ENCODE measurements around the gene LIN9. TPM values are rescaled to one million over a fixed set of nuclear protein-coding genes. Genes with fewer than 3 reads are reported as not detected.

Gene LIN9
- total and polyA plus RNA-seq, 2 experiments from 2014 or later: 11.8 to 16.9 TPM

GRCh38 chr1:226344441-226345259, 35.7 kb upstream of the LIN9 start:
- Histone ChIP-seq H3K27ac (ENCODE audit: low read depth) (no peak overlapping the region), H3K36me3 (ENCODE audit: insufficient read depth) (no peaks in the 10 kb centered on the region), H3K27me3 (ENCODE audit: insufficient read depth) (no peaks in the 10 kb centered on the region), H3K79me2 (replicated peaks; ENCODE audit: insufficient read depth) (no peaks in the 10 kb centered on the region), H4K20me1 (replicated peaks; ENCODE audit: insufficient read depth) (no peaks in the 10 kb centered on the region), H3F3A (replicated peaks; ENCODE audit: low read depth) (no peaks in the 10 kb centered on the region), H3K4me2 (no peak overlapping the region), H3K4me1 (ENCODE audit: insufficient read depth) (no peaks in the 10 kb centered on the region), H3K9me2 (ENCODE audit: insufficient read depth) (no peaks in the 10 kb centered on the region), H2AFZ (no peak overlapping the region), H3K4me3 (no peak overlapping the region)
- no peak for ATAC-seq
- peaks cover 1% of the 10 kb centered on the region for H3K27me3 Mint-ChIP-seq (ENCODE audit: insufficient read depth, low read depth, poor library complexity)
- H3K4me3 Mint-ChIP-seq: no peak overlapping the region
- DNase-seq (ENCODE audit: low spot score): no peak
- H3K36me3 Mint-ChIP-seq (ENCODE audit: low read depth): peaks cover 2% of the 10 kb centered on the region; the same call in 2 of the 3 replicates
- H3K9me3 Mint-ChIP-seq: peaks cover 24% of the 10 kb centered on the region
- TF ChIP-seq POLR2AphosphoS5 (IDR thresholded peaks at IDR 0.05; ENCODE audit: low read depth) (no peak), CREB1 (CRISPR knock-in tag; IDR thresholded peaks at IDR 0.05; ENCODE audit: low read depth) (no peak), ZNF462 (CRISPR knock-in tag; IDR thresholded peaks at IDR 0.05) (no peak), REST (IDR thresholded peaks at IDR 0.05; ENCODE audit: unreplicated experiment) (no peak), JUNB (IDR thresholded peaks at IDR 0.05; ENCODE audit: unreplicated experiment) (no peak), ZNF331 (CRISPR knock-in tag; IDR thresholded peaks at IDR 0.05; ENCODE audit: low read depth) (no peak), EZH2 (IDR thresholded peaks at IDR 0.05; ENCODE audit: low read depth, unreplicated experiment) (no peak), NANOG (IDR thresholded peaks at IDR 0.05; ENCODE audit: borderline replicate concordance) (no peak), ZNF114 (CRISPR knock-in tag; IDR thresholded peaks at IDR 0.05) (no peak), STAT1 (IDR thresholded peaks at IDR 0.05; ENCODE audit: unreplicated experiment) (no peak), EZH2phosphoT487 (IDR thresholded peaks at IDR 0.05; ENCODE audit: unreplicated experiment) (no peak)
- TF ChIP-seq, protein P1, sequence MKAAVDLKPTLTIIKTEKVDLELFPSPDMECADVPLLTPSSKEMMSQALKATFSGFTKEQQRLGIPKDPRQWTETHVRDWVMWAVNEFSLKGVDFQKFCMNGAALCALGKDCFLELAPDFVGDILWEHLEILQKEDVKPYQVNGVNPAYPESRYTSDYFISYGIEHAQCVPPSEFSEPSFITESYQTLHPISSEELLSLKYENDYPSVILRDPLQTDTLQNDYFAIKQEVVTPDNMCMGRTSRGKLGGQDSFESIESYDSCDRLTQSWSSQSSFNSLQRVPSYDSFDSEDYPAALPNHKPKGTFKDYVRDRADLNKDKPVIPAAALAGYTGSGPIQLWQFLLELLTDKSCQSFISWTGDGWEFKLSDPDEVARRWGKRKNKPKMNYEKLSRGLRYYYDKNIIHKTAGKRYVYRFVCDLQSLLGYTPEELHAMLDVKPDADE (IDR thresholded peaks at IDR 0.05): no peak
- TF ChIP-seq, protein P2, sequence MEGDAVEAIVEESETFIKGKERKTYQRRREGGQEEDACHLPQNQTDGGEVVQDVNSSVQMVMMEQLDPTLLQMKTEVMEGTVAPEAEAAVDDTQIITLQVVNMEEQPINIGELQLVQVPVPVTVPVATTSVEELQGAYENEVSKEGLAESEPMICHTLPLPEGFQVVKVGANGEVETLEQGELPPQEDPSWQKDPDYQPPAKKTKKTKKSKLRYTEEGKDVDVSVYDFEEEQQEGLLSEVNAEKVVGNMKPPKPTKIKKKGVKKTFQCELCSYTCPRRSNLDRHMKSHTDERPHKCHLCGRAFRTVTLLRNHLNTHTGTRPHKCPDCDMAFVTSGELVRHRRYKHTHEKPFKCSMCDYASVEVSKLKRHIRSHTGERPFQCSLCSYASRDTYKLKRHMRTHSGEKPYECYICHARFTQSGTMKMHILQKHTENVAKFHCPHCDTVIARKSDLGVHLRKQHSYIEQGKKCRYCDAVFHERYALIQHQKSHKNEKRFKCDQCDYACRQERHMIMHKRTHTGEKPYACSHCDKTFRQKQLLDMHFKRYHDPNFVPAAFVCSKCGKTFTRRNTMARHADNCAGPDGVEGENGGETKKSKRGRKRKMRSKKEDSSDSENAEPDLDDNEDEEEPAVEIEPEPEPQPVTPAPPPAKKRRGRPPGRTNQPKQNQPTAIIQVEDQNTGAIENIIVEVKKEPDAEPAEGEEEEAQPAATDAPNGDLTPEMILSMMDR (conservative IDR thresholded peaks at IDR 0.05; ENCODE audit: low read depth in 2 of 2): no peak
- no peak overlapping the region for H3K27ac Mint-ChIP-seq
- no peaks in the 10 kb centered on the region; the same call in 2 of the 3 replicates for H3K4me1 Mint-ChIP-seq

Measured in GM23338 (cell line).